Right ventricle myocardium inferior (tissue), 1 donor: ENCODE measurements around the gene KIAA1549. TPM values are rescaled to one million over a fixed set of nuclear protein-coding genes. Genes with fewer than 3 reads are reported as not detected.
"Not testable (repeated sequence)": the region's sequence is repeated elsewhere in the genome, so short reads cannot be mapped to it uniquely, and the experiment has no call there.

Source experiments
- ATAC-seq: fragments of 200-7000 bp; cut with Tn5 transposase; one replicate; pipeline ENCODE4 v1.9.1; 2020; ENCODE audit warnings: mild to moderate bottlenecking, moderate library complexity
- DNase-seq: peaks from one replicate; pipeline ENCODE4 v3.0.0; 2021; ENCODE audit errors: missing footprints
- intact Hi-C: fragments of 100-400 bp; cut with DNase I; formaldehyde crosslinking; loops from one replicate; pipeline ENCODE4 v1.11.0; 2022
- total RNA-seq: library from RNA; stranded (reverse); fragmentation: NEBNext Ultra II Directional; extraction: Animal tissue kit (Norgen Biotek cat#: 25700); gene quantifications from one replicate; pipeline ENCODE4 v1.2.1, GENCODE V29; 2021
- donor health status: DM: no; HTN: yes; CAD: no; lungs with severe emphysema.

KIAA1549 gene
- total RNA-seq, 1 donor from 2014 or later = 1.8 TPM

- DNase-seq (no peak), ATAC-seq (no peak)
- intact Hi-C loops = no loop called here
Observed at GRCh38 chr7:138843632-138844580, 137.3 kb downstream of the KIAA1549 start.

DNA sequence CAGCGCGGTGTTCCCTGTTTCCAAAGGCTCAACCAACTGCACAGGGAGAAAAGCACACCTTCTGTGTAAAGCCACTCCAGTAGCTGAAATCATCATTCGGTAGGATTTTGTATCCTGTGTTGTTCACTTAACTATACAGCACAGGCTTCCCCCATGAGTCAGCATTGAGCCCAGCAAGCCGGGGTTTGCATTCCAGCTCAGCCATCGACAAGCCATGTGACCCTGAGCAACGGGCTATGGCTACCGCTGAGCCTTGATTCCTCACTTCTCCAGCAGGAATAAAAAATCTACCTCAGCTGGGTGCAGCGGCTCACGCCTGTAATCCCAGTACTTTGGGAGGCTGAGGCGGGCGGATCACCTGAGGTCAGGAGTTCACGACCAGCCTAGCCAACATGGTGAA lies 139.1 kb downstream of the KIAA1549 start:
- ATAC-seq = no peak
- intact Hi-C loops = no loop called here
- DNase-seq = no peak

DNA sequence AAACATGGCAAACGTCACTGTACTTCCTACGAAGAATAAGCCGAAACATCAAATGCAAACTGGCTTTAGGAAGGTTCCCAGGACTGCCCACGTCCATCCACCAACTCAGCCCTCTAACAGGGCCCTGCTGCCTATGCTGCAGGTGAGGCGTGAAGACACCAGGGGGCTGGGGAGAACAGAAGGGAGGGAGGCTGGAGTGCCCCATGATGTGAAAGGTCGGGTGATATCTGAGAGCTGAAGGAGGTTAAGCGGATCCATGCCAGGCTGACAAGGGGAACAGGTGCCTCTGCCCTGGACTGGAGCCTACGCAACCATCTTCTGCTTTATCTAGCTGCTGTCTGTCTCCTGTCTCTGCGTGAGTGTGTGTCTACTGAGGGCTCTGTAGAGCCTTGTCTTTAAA lies 143.0 kb downstream of the KIAA1549 start:
- ATAC-seq (no peak), DNase-seq (no peak)
- intact Hi-C loops = no loop called here

- intact Hi-C loops = no loop called here
- no peak for DNase-seq
- ATAC-seq = no peak
Observed at GRCh38 chr7:138837627-138838026, 143.6 kb downstream of the KIAA1549 start.

GRCh38 chr7:138835087-138835486 lies 146.1 kb downstream of the KIAA1549 start:
- no peak for ATAC-seq
- DNase-seq = no peak
- intact Hi-C loops = no loop called here

- intact Hi-C loops = no loop called here
- DNase-seq = no peak
- no peak for ATAC-seq
Observed at GRCh38 chr7:138834583-138834982, 146.6 kb downstream of the KIAA1549 start.

GRCh38 chr7:138833596-138833995 lies 147.6 kb downstream of the KIAA1549 start:
- intact Hi-C loops = no loop called here
- no peak for DNase-seq
- ATAC-seq = no peak

GRCh38 chr7:138832966-138833365 lies 148.2 kb downstream of the KIAA1549 start:
- ATAC-seq (no peak), DNase-seq (no peak)
- intact Hi-C loops = no loop called here

- ATAC-seq (no peak), DNase-seq (no peak)
- intact Hi-C loops = no loop called here
Observed at GRCh38 chr7:138829335-138829734, 151.9 kb downstream of the KIAA1549 start.

- no peak for ATAC-seq
- intact Hi-C loops = no loop called here
- no peak for DNase-seq
Observed at GRCh38 chr7:138828302-138828701, 152.9 kb downstream of the KIAA1549 start.

DNA sequence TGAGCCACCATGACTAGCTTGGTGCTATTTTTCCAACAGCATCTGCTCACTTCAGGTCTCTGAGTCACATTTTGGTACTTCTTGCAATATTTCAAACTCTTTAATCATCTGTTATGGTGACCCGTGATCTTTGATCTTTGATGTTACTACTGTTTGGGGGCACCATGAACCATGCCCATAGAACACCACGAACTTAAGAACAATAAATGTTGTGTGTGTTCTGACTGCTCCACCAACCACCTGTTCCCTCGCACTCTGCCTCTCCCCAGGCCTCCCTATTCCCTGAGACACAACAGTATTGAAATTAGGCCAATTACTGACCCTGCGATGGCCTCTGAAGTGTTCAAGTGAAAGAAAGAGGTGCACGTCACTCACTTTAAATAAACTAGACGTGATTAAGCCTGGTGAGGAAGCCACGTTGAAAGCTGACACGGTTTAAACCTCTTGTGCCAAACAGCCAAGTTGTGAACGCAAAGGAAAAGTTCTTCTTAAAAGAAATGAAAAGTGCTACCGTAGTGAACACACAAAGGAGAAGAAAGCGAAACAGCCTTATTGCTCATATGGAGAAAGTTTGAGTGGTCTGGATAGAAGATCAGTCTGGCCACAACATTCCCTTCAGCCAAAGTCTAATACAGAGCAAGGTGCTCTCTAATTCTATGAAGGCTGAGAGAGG lies 156.0 kb downstream of the KIAA1549 start:
- DNase-seq (no peak), ATAC-seq (no peak)
- intact Hi-C loops = no loop called here

DNA sequence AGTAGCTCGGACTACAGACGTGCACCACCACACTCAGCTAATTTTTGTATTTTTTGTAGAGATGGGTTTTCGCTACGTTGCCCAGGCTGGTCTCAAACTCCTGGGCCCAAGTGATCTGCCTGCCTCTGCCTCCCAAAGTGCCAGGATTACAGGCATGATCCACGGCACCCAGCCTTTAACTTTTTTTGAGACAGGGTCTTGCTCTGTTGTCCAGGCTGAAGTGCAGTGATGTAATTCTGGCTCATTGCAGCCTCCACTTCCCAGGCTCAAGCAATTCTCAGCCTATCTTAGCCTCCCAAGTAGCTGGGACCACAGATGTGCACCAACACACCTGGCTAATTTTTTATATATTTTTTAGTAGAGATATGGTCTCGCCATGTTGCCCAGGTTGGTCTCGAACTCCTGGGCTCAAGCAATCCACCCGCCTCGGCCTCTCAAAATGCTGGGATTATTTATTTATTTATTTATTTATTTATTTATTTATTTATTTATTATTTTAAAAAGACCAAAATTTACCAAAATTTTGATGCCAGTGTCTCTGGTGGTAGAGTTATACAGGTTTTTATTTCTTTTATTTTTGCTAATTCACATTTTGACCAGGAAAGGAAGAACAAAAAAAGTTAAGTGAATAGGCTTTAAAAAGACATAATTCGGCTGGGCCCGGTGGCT lies 158.2 kb downstream of the KIAA1549 start:
- no peak for ATAC-seq
- intact Hi-C loops = no loop called here

GRCh38 chr7:138821912-138822311 lies 159.3 kb downstream of the KIAA1549 start:
- ATAC-seq = no peak
- DNase-seq = no peak
- intact Hi-C loops = no loop called here

More for the DNA sequence above, 158.2 kb downstream of the KIAA1549 start:
- DNase-seq = no peak

- no peak for ATAC-seq
- no peak for DNase-seq
- intact Hi-C loops = no loop called here
Observed at GRCh38 chr7:138819625-138820024, 161.6 kb downstream of the KIAA1549 start.

DNA sequence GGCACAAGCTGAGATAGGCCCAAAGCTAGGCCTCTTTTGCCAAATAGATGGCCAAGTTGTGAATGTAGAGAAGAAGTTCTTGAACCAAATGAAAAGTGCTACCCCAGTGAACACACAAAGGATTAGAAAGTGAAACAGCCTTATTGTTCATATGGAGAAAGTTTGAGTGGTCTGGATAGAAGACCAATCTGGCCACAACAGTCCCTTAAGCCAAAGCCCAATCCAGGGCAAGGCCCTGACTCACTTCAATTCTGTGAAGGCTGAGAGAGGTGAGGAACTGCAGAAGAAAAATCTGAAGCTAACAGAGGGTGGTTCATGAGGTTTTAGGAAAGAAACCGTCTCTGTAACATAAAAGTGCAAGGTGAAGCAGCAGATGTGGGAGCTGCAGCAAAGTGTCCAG lies 164.5 kb downstream of the KIAA1549 start:
- ATAC-seq = no peak
- intact Hi-C loops = no loop called here
- no peak for DNase-seq

DNA sequence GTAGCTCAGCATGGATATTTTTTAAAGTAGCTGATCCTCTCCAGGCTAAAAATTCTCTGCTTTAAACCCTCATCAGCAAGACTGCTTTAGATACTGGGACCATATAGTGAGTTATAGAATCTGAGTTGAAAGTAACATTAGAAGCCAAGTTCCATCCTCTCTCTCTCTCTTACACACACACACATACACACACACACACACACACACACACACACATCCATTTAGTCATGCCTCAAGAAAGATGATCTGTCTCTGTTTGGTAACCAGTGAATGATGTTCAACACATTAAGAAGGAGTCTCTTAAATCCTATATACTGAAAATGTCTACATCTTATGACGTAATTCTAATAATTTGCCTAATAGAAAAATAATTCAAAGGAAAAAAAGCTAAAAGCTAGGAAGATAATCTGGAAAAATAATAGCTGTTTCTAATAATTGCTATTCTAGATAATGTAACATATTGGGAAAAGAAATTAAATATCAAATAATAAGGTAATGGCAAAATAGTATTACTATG lies 166.3 kb downstream of the KIAA1549 start:
- intact Hi-C loops = no loop called here
- no peak for ATAC-seq
- DNase-seq = no peak

- DNase-seq (no peak), ATAC-seq (no peak)
- intact Hi-C loops = no loop called here
Observed at GRCh38 chr7:138813945-138814344, 167.2 kb downstream of the KIAA1549 start.

GRCh38 chr7:138811327-138811726 lies 169.9 kb downstream of the KIAA1549 start:
- intact Hi-C loops, ATAC-seq, DNase-seq: not testable (repeated sequence)

GRCh38 chr7:138809346-138809745 lies 171.8 kb downstream of the KIAA1549 start:
- ATAC-seq (no peak), DNase-seq (no peak)
- intact Hi-C loops = no loop called here
